ENCODE data around the gene CADM2.

GRCh38 chr3:85570819-85571218, 612.0 kb downstream of the CADM2 start:
- no peak for TF ChIP-seq CTCF (IDR thresholded peaks at IDR 0.05)
- no peak for TF ChIP-seq POLR2A (IDR thresholded peaks at IDR 0.05)
- TF ChIP-seq EP300 (IDR thresholded peaks at IDR 0.05): no peak
- no peak for TF ChIP-seq POLR2AphosphoS5 (IDR thresholded peaks at IDR 0.05)

All from upper lobe of left lung (tissue), 4 donors.